DMS53 (cell line): Measurements from ENCODE around the gene MMAB.

Experiments
- DNase-seq: peaks from one replicate; lab custom pipeline; 2025; lab: John Stamatoyannopoulos, UW

Gene MMAB

GRCh38 chr12:109559200-109559505, 14.2 kb downstream of the MMAB start:
- no peak for DNase-seq

DNA sequence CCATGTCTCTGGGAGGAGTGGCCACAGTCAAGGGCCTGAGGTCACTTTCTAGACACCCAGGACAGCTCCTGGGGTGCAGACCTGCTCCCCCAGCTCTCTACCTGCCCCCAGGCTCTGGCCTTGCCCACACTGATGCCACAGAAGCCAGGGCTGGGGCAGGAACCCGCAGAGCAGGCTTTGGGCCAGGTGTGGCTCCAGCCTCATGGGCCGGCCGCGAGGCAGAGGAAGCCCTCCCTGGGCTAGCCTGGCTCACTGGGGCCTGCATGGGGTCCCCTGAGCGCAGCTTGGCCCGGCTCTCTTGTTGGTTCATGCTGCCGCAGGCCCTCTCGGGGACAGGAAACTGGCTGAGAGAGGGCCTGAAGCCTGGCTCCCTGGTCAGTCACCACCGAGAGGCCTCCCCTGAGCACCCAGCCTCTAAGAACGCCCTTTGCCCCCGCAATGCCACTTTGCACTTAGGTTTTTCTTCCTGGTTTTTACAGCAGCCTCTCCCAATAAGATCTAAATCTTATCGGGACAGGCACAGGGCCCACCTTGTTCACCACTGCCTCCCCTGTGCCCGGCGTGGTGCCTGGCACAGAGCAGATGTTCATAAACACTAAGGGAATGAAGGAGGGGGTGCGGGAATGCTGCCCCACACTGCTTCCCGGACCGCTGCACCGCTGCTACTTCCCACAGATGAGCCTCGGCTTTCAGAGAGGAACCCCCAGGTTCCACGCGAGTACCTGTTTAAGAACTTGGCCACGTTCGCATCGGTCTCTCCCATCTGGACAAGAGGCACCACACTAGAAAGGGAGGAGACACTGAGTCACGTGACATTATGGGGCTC, 14.7 kb downstream of the MMAB start:
- DNase-seq = no peak

DNA sequence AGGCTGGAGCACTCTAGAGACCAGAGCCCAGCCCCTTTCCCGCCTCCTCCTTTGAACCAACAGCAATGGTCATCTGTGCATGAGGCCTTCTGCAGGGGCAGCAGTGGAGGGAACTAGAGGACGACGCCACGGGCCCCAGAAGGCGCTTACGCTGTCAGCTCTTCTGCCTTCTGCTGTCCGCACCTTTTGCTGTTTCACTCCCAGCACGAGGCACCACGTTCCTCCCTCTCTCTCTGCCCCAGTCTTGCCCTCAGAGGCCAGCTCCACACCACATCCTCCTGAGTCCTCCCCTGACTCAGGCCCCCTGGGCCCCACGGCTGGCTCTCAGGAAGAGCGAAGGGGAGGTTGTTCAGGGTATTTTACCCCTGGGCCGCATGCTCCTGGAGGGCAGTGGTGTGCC, 15.5 kb downstream of the MMAB start:
- no peak for DNase-seq

DNA sequence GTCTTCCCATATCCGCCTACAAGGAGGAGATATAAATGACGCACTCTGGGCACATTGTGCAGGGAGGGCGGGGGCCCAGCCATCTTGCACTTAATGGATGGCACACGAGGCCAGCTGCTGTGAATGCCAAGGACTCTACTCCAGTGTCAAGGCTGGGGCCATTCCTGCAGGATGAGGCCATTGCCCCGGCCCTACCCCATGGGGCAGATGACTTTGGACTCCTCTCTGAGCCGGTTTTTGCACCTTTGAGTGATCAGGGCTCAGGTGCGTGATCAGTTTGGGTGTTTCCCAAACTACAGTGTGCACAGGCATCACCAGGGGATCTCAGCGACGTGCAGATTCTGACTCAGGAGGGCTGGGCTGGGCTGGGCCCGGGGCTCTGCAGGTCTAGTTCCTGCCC, 16.1 kb downstream of the MMAB start:
- DNase-seq = no peak

- peak; percentile 82 for DNase-seq
Observed at GRCh38 chr12:109555431-109556315, 17.6 kb downstream of the MMAB start.

DNA sequence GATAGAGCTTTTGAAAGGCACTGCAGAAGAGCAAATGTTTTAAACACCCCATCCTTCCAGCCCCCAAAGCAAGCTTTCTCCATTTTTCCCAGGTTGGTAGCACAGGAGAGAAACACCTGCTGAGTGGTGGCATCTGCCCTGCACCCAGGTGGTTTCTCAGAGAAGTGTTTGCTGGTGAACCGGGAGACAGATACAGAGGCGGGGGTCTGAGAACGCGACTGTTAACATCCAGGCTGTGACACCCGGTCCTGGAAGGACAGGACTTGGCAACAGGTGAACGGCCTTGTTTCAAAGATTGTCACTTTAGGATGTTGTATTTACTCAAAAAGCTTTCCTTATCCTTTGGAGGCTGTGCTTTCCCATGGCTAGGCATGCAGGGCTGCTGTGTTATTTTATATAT, 18.5 kb downstream of the MMAB start:
- peak; percentile 64 for DNase-seq

DNA sequence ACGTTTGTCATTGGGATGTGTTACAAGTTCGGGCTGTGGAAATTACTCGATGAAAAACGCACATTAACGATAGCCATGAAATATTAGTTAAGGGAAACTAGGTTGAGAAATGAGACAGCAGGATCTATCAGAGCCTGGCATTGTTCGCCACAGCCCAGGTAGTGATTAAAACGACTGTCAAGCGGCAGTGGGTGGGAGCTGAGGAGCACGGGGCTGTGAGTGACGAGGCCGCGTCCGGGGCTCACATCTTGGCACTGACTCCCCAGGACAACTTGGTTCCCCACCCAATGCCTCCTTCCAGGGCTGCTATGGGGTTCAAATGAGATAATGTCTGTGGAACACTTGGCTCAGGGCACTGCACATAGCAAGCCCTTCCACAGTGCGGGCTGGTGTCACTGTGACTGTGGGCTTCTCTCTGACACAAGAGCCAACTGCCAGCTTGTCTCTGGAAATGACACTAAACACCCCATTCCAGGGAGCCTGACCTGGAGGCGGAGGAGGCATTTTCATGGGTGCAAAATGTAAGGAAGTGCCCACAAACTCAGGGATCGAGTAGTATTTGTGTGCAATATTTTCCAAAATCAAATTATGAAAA, 19.3 kb downstream of the MMAB start:
- DNase-seq = no peak

- DNase-seq = no peak
Observed at GRCh38 chr12:109553483-109553882, 19.8 kb downstream of the MMAB start.

- no peak for DNase-seq
Observed at GRCh38 chr12:109552971-109553370, 20.3 kb downstream of the MMAB start.

GRCh38 chr12:109551108-109551507, 22.2 kb downstream of the MMAB start:
- no peak for DNase-seq

DNA sequence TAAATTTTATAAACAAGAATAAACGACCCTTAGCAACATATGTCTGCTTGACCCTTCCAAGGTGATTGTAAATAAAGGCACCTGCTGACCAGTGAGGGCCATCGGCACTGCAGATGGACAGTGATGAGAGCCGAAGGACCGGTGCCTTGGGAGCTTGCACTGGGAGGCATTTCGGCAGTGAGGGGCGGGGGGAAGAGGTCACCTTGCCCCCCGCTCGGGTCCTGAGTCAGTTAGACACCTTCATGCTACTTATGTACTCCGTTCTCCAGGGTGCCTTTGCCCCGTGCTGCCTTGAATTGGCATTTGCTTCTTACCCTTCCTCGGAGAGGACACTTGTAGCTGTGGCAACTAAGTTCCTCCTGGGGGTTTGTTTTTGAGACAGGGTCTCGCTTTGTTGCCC, 23.0 kb downstream of the MMAB start:
- DNase-seq = no peak

GRCh38 chr12:109549613-109550270, 23.6 kb downstream of the MMAB start:
- no peak for DNase-seq

DNA sequence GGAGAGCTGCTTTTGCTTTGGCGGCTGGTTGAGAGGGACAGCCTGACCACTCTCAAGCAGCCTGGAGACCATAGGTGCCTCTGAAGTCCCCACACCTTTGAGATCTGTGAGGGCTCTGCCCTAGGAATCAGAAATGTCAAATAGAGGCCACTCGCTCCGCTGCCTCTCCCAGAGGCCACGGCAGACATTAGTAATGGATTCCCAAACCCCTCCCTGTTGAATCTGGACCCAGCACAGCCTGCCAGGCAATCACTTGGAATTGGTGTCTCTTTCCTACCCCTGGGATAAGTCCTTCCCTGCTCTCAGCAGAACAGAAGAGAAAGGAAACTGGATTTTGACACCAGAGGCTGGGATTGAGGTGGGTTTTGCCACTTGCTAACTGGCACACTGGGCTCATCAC, 25.0 kb downstream of the MMAB start:
- no peak for DNase-seq

DNA sequence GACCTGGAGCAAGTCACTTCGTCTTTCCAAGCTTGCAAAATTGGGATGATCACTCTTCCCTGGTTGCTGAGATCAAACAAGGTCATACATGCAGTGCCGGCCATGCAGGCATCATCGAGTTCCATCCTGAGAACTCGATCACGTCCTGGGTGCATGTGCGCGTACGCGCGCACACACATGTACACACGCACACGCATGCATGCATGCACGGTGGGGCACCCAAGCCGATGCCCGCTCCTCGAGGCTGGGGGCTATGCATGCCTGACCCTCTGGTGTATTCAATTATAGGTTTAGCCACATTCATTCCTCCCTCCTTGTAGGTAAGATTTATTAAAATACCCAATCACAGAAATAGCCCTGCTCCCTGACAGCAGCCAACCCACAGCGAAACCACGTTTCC, 26.0 kb downstream of the MMAB start:
- no peak for DNase-seq

DNA sequence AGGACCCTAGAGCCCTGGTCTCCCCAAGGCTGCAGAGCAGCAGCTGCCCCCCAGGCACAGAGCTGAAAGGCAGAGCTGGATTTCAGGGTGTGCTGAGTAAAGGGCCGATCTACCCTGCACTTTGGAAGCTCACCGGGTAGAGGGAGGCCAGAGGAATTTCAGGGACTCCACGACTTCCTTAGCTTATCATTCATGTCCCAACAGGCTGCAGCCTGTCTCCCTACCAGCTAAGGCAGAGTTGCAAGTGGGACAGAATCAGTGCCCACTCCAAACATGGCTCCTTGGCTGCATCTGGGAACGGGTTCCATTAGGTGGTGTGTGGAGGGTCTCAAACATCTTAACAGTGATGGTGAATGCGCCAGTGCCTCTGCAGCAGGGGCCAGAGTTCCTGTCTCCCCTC, 27.5 kb downstream of the MMAB start:
- no peak for DNase-seq

DNA sequence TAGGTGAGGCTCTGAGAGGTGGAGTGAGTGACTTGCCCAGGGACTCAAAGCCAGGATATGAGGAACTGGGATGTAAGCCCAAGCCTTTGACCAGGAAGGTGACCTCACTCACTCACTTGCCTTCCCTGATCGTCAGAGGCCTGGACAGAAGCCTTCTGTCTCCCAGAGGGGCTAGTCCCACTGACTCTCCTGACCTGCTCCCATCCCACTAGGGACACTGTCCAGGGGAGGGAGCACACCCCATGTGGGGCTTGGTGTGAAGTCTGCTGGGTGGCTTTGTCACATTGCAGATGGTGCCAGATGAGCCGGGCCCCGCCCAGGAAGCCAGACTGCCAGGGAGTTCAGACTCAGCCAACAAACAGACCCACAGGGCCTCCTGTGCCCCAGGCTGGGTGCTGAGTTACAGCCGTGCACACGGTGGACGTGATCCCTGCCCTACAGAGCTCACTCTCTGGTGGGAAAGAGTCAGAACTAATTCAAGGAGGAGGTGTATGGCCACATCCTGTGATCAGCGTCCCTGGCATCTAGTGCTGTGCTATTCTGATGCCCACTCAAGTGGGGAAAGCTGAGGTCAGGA, 28.3 kb downstream of the MMAB start:
- peak; percentile 42 for DNase-seq

DNA sequence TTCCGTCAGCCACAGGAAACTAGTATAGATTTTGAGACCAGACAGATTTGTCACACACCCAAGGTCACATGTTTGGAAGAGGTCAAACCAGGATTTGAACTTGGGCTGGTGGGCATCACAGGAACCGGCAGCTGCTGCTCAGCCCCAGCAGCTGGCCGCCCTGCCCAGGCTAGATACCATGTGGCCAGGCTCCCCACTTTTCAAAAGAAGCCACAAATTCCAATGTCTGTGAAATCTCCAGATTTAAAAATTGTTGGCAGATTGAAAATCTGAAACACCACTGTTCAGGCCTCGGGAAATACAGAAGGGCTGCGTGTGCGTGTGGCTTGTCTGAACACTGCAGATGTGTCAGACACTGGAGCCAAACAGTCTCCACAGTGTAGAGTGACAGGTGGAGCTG, 30.4 kb downstream of the MMAB start:
- no peak for DNase-seq

DNA sequence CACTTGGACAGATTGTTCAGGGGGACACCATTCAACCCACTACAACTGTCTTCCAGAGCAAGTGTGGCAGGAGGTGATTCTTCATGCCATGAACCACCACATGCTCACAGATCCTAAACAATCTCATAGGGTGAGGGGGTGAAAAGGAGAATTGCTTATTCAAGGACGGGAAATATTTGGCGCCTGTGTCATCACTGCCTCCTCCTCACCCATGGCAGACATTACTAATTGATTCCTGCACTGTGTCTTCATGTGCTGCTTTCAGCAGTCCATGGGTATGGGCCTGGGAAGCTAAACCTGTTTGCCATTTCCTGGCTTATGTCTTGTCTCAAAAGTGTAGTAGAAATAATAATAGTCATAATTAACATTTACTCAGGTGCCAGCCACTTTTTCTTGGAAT, 31.3 kb downstream of the MMAB start:
- no peak for DNase-seq

DNA sequence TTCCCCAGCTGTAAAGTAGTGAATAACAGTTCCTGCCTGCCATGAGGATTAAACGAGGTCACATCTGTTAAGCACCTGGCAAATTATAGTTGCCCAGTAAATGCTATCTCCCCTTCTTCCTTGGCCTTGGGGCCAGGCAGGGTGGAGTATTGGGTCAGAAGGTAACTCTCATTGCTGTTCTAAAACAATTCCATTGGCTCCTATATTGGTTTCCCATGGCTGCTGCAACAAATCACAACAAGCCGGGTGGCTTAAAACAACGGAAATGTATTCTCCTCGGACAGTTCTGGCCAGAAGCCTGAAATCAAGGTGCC, 31.9 kb downstream of the MMAB start:
- DNase-seq = no peak

GRCh38 chr12:109540526-109541412, 32.5 kb downstream of the MMAB start:
- DNase-seq = no peak

DNA sequence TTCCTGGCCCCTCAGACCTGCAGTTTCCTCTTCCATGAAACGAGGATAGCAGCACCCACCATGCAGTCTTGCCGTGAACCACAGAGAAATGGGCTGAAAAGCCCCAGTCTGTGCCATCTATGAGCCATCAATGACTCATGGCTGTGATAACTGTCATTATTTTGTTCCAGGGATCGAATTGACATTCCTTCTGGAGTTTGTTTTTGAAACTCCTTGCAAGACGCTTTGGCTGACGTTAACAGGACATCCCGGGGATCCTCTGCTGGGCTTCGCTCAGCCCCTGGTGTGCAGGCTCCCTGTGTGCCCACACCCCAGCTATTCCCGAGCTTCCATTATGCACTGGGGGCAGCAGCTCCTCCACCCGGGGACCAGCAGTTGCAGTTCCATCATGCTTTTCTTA, 33.8 kb downstream of the MMAB start:
- no peak for DNase-seq
